PC-3 (cell line): ENCODE results near the gene OR52A1.

Source experiments
- CTCF ChIP-seq: fragments of 300-600 bp; sonication (generic); conservative IDR thresholded peaks from 2 replicates; pipeline ENCODE4 v1.5.1; 2017; ENCODE audit warnings: antibody characterized with exemption, low read depth, mild to moderate bottlenecking, low read length
- EZH2 ChIP-seq: fragments of 300-600 bp; sonication (generic); IDR thresholded peaks from one replicate; pipeline ENCODE4 v1.6.1; 2017; ENCODE audit warnings: antibody characterized with exemption, mild to moderate bottlenecking, low read length; ENCODE audit not compliant: unreplicated experiment
- EZH2phosphoT487 ChIP-seq: fragments of 300-600 bp; sonication (generic); IDR thresholded peaks from 2 replicates; pipeline ENCODE4 v1.6.1; 2018; ENCODE audit warnings: mild to moderate bottlenecking, antibody characterized with exemption, low read length, borderline replicate concordance

- TF ChIP-seq CTCF, result no peak
- TF ChIP-seq EZH2, result no peak
- no peak for TF ChIP-seq EZH2phosphoT487
These were observed 33.6 kb upstream of the OR52A1 start for GRCh38 chr11:5188201-5188600.
